SK-N-SH treated with all-trans-retinoic acid at 6 μM for 48 hours (cell line): ENCODE measurements around the gene GPC6.

ENCODE experiments used
- BACH2 ChIP-seq: fragments of 250-450 bp; sonication (Bioruptor Pico); IDR thresholded peaks from 2 replicates; pipeline ENCODE4 v1.9.0; 2021; ENCODE audit warnings: mild to moderate bottlenecking, borderline replicate concordance
- ESRRG ChIP-seq: fragments of 250-450 bp; sonication (Bioruptor Pico); IDR thresholded peaks from 2 replicates; pipeline ENCODE4 v1.6.1; 2021; ENCODE audit warnings: mild to moderate bottlenecking
- GLIS3 ChIP-seq: fragments of 250-450 bp; sonication (Bioruptor Pico); IDR thresholded peaks from 2 replicates; pipeline ENCODE4 v1.5.0; 2020; ENCODE audit warnings: mild to moderate bottlenecking, moderate library complexity
- ISL1 ChIP-seq: fragments of 250-450 bp; sonication (Bioruptor Pico); IDR thresholded peaks from 2 replicates; pipeline ENCODE4 v2.1.2; 2022; ENCODE audit warnings: mild to moderate bottlenecking, moderate library complexity
- POU6F1 ChIP-seq: fragments of 250-450 bp; sonication (Bioruptor Pico); IDR thresholded peaks from 2 replicates; pipeline ENCODE4 v1.8.0; 2021; ENCODE audit warnings: low read depth, mild to moderate bottlenecking, moderate library complexity, borderline replicate concordance
- PPARA ChIP-seq: fragments of 250-450 bp; sonication (Bioruptor Pico); IDR thresholded peaks from 2 replicates; pipeline ENCODE4 v1.5.0; 2020; ENCODE audit warnings: mild to moderate bottlenecking, borderline replicate concordance
- RARB ChIP-seq: fragments of 250-450 bp; sonication (Bioruptor Pico); IDR thresholded peaks from 2 replicates; pipeline ENCODE4 v1.8.0; 2021; ENCODE audit warnings: mild to moderate bottlenecking, moderate library complexity
- ZC3H10 ChIP-seq: fragments of 250-450 bp; sonication (Bioruptor Pico); IDR thresholded peaks from 2 replicates; pipeline ENCODE4 v1.5.1; 2021; ENCODE audit warnings: mild to moderate bottlenecking, moderate library complexity
- ZFP3 ChIP-seq: fragments of 250-450 bp; sonication (Bioruptor Pico); IDR thresholded peaks from 2 replicates; pipeline ENCODE4 v1.5.0; 2020; ENCODE audit warnings: mild to moderate bottlenecking, moderate library complexity
- ZNF70 ChIP-seq: fragments of 450-650 bp; formaldehyde crosslinking; IDR thresholded peaks from 2 replicates; pipeline ENCODE4 v1.5.0; 2020; ENCODE audit warnings: mild to moderate bottlenecking, moderate library complexity
- TF ChIP-seq, protein P1 (sequence below): fragments of 250-450 bp; sonication (Bioruptor Pico); IDR thresholded peaks from 2 replicates; pipeline ENCODE4 v1.8.0; 2020; ENCODE audit warnings: mild to moderate bottlenecking, moderate library complexity, borderline replicate concordance
- TF ChIP-seq, protein P2 (sequence below): fragments of 250-450 bp; sonication (Bioruptor Pico); IDR thresholded peaks from 2 replicates; pipeline ENCODE4 v1.5.1; 2021; ENCODE audit warnings: mild to moderate bottlenecking, moderate library complexity
- TF ChIP-seq, protein P3 (sequence below): fragments of 250-450 bp; sonication (Bioruptor Pico); IDR thresholded peaks from 2 replicates; pipeline ENCODE4 v1.5.0; 2020; ENCODE audit warnings: mild to moderate bottlenecking, moderate library complexity

GRCh38 chr13:94329277-94329676 is 1102.7 kb downstream of the GPC6 start:
- TF ChIP-seq, protein P1, sequence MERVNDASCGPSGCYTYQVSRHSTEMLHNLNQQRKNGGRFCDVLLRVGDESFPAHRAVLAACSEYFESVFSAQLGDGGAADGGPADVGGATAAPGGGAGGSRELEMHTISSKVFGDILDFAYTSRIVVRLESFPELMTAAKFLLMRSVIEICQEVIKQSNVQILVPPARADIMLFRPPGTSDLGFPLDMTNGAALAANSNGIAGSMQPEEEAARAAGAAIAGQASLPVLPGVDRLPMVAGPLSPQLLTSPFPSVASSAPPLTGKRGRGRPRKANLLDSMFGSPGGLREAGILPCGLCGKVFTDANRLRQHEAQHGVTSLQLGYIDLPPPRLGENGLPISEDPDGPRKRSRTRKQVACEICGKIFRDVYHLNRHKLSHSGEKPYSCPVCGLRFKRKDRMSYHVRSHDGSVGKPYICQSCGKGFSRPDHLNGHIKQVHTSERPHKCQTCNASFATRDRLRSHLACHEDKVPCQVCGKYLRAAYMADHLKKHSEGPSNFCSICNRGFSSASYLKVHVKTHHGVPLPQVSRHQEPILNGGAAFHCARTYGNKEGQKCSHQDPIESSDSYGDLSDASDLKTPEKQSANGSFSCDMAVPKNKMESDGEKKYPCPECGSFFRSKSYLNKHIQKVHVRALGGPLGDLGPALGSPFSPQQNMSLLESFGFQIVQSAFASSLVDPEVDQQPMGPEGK (CRISPR knock-in tag) = no peak
- no peak for TF ChIP-seq ZNF70 (CRISPR knock-in tag)
- TF ChIP-seq ZFP3 (CRISPR knock-in tag) = no peak
- TF ChIP-seq, protein P2, sequence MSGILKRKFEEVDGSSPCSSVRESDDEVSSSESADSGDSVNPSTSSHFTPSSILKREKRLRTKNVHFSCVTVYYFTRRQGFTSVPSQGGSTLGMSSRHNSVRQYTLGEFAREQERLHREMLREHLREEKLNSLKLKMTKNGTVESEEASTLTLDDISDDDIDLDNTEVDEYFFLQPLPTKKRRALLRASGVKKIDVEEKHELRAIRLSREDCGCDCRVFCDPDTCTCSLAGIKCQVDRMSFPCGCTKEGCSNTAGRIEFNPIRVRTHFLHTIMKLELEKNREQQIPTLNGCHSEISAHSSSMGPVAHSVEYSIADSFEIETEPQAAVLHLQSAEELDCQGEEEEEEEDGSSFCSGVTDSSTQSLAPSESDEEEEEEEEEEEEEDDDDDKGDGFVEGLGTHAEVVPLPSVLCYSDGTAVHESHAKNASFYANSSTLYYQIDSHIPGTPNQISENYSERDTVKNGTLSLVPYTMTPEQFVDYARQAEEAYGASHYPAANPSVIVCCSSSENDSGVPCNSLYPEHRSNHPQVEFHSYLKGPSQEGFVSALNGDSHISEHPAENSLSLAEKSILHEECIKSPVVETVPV (CRISPR knock-in tag) = no peak
- no peak for TF ChIP-seq ESRRG
- TF ChIP-seq BACH2 = no peak
- no peak for TF ChIP-seq RARB (CRISPR knock-in tag)
- no peak for TF ChIP-seq POU6F1
- TF ChIP-seq GLIS3 = no peak
- no peak for TF ChIP-seq ISL1
- TF ChIP-seq, protein P3, sequence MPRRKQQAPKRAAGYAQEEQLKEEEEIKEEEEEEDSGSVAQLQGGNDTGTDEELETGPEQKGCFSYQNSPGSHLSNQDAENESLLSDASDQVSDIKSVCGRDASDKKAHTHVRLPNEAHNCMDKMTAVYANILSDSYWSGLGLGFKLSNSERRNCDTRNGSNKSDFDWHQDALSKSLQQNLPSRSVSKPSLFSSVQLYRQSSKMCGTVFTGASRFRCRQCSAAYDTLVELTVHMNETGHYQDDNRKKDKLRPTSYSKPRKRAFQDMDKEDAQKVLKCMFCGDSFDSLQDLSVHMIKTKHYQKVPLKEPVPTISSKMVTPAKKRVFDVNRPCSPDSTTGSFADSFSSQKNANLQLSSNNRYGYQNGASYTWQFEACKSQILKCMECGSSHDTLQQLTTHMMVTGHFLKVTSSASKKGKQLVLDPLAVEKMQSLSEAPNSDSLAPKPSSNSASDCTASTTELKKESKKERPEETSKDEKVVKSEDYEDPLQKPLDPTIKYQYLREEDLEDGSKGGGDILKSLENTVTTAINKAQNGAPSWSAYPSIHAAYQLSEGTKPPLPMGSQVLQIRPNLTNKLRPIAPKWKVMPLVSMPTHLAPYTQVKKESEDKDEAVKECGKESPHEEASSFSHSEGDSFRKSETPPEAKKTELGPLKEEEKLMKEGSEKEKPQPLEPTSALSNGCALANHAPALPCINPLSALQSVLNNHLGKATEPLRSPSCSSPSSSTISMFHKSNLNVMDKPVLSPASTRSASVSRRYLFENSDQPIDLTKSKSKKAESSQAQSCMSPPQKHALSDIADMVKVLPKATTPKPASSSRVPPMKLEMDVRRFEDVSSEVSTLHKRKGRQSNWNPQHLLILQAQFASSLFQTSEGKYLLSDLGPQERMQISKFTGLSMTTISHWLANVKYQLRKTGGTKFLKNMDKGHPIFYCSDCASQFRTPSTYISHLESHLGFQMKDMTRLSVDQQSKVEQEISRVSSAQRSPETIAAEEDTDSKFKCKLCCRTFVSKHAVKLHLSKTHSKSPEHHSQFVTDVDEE (CRISPR knock-in tag) = no peak
- no peak for TF ChIP-seq PPARA (CRISPR knock-in tag)
- no peak for TF ChIP-seq ZC3H10 (CRISPR knock-in tag)
